EH (cell line): Measurements from ENCODE around the gene MAPK8IP3.

Experiments
- DNase-seq: peaks from one replicate; pipeline ENCODE4 v3.0.0-alpha.2; 2015; ENCODE audit warnings: low read depth

The MAPK8IP3 gene

GRCh38 chr16:1775006-1775845, 69.2 kb downstream of the MAPK8IP3 start:
- DNase-seq, result no peak

DNA sequence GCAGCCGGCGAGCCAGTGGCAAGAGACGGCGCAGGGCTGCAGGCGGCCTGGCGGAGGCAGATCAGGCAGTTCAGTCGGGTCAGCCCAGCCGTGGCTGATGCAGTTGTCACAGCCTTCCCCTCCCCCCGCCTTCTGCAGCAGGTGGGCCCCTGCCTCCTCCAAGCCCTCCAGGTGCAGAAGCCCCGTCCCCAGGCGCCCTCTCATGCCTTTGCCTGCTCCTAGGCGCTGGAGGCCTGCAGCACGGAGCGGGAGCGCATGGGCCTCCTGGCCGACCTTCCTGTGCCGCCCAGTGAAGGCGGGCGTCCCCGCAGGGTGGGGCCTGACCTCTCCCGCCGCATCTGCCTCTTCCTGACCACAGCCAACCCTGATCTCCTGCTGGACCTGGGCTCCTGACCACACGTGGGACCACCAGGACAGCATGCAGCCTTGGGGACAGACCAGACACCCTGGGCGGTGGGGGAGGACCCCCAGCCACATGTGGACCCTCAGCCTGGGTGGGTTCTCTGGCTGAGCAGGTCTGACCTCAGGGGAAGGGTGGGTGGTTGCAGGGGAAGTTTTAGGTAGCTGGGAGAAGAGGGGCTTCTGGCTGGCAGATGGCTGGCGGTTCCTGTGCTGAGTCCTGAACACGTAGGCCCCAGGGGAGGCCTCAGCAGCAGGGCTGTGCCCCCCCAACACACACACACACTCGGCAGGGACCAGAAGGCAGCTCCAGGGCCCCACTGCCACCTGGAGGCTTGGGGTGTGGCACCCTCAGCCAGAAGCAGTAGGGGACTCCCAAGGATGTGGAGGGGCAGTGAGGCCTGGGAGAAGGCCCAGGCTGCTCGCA, 70.1 kb downstream of the MAPK8IP3 start:
- DNase-seq, result no peak

- DNase-seq, result no peak
Measured at GRCh38 chr16:1776672-1776955, 70.6 kb downstream of the MAPK8IP3 start.

DNA sequence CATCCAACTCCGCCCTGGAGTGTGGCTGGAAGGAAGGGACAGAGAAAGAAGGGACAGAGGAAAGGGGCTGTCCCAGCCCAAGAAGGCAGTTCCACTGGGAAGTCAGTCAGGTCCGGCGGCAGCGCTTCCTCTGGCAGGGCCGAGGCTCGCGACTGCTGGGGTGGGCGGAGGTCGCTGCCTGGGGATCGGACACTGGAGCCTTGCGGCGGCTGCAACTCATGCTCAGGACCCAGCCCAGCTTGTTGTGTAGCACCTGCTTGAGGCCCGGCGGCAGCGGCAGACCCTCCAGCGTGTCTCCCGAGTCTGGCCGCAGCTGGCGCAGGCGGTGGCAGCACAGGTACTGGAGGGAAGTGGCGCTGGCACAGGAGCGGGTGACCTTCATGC, 71.0 kb downstream of the MAPK8IP3 start:
- no peak for DNase-seq

- no peak for DNase-seq
Measured at GRCh38 chr16:1777375-1778199, 71.6 kb downstream of the MAPK8IP3 start.

DNA sequence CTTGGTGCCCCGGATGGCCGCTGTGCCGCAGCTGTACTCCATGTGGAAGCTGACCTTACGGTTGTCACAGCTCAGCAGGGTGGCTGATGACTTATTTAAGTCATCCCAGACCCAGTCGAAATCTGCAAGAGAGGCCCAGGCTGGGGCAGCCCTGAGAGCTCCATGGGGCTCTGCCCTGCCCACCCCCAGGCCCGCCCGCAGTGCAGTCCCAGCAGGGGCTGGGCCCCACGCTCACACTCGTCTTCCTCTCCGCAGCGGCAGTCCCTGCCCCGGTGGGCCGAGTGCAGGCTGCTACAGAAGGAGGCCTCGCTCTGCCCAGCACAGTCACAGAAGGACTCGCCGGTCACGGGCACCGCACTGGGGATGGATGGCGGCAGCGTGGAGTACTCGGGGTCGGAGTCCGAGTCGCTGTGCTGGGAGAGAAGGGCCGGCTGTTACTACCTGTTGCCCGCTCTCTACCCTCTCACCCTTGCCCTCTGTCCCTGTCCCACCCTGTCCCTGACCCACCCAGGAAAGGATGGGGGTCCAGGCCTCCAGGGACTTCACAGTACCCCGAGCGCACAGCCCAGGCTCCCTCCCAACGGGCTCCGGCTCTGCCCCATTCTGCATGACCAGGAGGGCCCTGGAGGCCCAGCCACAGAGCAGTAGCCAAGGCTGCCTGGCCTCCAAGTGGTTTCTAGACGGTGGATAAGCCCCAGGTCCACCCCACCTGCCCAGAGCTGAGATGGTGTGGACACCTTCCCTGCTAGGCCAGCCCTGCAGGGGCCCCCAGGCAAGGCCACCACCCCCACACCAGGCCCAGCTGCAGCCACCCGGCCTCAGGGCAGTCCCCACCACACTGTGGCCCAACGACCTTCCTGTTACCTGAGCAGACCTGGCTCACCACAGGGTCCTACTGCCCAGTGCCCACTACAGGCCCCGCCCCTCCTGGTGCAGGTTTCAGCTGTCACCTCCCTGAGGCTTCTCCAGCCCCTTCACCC, 72.5 kb downstream of the MAPK8IP3 start:
- peak; percentile 7 for DNase-seq

GRCh38 chr16:1779234-1779701, 73.3 kb downstream of the MAPK8IP3 start:
- no peak for DNase-seq

- no peak for DNase-seq
Measured at GRCh38 chr16:1779741-1780676, 74.0 kb downstream of the MAPK8IP3 start.

GRCh38 chr16:1780677-1781072, 74.7 kb downstream of the MAPK8IP3 start:
- DNase-seq, result no peak

GRCh38 chr16:1781254-1781653, 75.3 kb downstream of the MAPK8IP3 start:
- no peak for DNase-seq

GRCh38 chr16:1781758-1782407, 75.9 kb downstream of the MAPK8IP3 start:
- peak; percentile 42 for DNase-seq

GRCh38 chr16:1782408-1783264, 76.6 kb downstream of the MAPK8IP3 start, which contains the start of the genes NUBP2 and SPSB3:
Gene NUBP2, plus strand, starts transcription at chr16:1782960. Its CDS starts 61 bp downstream, at chr16:1783021.
Gene SPSB3, minus strand, starts transcription at chr16:1782571. Its CDS starts 1,088 bp downstream, at chr16:1781483.
- peak; percentile 100 for DNase-seq

DNA sequence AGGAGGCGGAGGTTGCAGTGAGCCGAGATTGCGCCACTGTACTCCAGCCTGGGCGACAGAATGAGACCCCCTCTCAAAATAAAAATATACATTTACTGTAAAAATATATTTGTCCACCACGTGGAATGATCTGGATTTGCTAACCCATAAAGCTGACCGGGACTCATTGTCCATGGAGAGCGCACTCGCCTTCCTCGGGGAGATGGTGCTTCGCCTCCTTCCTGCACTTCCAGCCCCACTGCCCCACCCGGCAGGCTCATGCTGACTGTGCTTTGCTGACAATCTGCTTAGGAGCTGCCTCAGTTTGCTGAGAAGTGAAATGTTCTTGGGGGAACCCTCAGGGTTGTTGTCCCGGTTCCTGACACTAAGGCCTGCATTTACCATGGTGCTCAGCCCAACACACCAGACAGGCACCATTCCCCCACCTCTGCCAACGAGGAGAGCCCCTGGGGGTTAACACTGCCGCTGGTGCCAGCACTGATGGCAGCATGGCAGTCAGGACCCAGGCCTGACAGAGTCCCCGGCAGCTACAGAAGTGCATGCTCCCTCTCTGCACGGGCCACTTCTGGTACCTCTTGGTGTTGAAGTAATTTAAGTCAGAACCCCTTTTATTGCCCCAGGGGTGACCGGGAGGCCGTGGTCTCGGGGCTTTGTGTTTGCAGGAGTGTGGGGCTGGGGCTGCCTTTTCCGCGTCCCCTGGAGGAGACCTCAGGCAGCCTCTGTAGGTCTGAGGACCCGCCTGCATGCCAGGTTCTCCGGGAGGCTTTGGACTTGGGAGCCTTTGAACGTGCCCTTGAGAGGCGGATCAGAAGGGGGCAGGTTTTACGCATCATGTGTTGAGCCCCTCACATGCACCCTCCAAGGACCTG, 79.2 kb downstream of the MAPK8IP3 start:
- no peak for DNase-seq

DNA sequence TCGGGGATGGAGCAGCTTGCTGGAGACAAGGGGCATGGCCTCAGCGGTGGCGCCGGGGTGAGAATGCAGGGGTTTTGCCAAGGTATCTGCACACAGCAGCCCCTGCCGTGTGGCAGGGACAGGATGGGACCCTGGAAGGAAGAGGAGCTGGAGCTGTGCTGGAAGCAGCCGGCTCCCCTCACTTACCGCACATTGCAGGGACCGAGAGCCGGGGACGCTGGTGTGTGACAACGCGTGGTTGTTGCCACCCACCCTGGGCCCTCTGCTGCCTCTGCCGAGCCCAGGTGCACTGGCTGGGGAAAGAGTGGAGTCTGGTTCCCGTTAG, 79.8 kb downstream of the MAPK8IP3 start:
- no peak for DNase-seq

DNA sequence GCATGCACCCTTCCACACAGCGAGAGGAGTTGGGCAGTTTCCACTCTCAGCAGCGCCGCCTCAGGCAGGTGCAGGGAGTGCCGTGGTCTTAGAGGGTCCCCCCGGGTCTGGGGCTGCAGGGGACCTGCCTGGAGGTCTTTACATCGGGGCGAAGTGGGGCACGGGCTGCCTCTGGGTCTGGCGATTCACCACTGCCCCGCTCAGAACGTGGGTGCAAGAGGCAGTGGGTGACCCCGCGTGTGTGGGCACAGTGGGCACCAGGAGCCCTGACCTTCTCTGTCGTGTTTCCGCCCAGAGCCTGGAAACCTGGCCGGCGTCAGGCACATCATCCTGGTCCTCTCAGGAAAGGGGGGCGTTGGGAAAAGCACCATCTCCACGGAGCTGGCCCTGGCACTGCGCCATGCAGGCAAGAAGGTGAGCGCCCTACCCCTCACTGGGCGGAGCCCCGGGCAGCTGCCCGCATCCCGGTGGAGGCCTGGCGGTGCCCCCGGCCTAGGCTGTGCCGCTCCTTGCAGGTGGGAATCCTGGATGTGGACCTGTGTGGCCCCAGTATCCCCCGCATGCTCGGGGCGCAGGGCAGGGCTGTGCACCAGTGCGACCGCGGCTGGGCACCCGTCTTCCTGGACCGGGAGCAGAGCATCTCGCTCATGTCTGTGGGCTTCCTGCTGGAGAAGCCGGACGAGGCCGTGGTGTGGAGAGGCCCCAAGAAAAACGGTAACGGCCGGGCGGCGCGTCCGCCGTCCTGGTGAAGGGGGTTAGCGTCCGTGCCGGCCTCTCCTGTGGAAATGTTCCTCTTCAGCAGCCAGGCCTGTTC, 80.5 kb downstream of the MAPK8IP3 start:
- no peak for DNase-seq

- no peak for DNase-seq
Measured at GRCh38 chr16:1787056-1787321, 81.0 kb downstream of the MAPK8IP3 start.
